Measurements from ENCODE around the gene SMAD6. TPM values are rescaled to one million over a fixed set of nuclear protein-coding genes. Genes with fewer than 3 reads are reported as not detected.

Gene SMAD6
- total RNA-seq, 6 experiments from 2014 or later: 10.5 to 17.2 (median 12.3) TPM

GRCh38 chr15:66809664-66810063 is 107.6 kb downstream of the SMAD6 start:
- no peak for ATAC-seq
- WGBS (ENCODE audit: insufficient coverage, low coverage, low lambda C conversion rate, missing lambda C conversion rate): 48% methylated on average over 4 of the region's 4 CpGs

GRCh38 chr15:66815318-66815717 is 113.3 kb downstream of the SMAD6 start:
- H3K9me3 ChIP-seq: no peaks in the 10 kb centered on the region
- H3K36me3 ChIP-seq: no peaks in the 10 kb centered on the region
- no peak overlapping the region for H3K27ac ChIP-seq
- no peak for DNase-seq
- no peak for TF ChIP-seq POLR2A (IDR thresholded peaks at IDR 0.05)
- WGBS (ENCODE audit: insufficient coverage, low coverage, low lambda C conversion rate, missing lambda C conversion rate): 63% methylated on average over 3 of the region's 3 CpGs
- H3K4me3 ChIP-seq: no peak overlapping the region
- no peaks in the 10 kb centered on the region for H3K27me3 ChIP-seq
- H3K4me1 ChIP-seq: no peaks in the 10 kb centered on the region
- intact Hi-C loops (cut with DNase I): no loop called here
- peak in 1 of 4 donors; percentile 79 for ATAC-seq

More at GRCh38 chr15:66809664-66810063, 107.6 kb downstream of the SMAD6 start:
- Histone ChIP-seq H3K4me1 (no peaks in the 10 kb centered on the region), H3K36me3 (no peaks in the 10 kb centered on the region), H3K9me3 (no peaks in the 10 kb centered on the region), H3K27me3 (no peaks in the 10 kb centered on the region), H3K27ac (no peak overlapping the region), H3K4me3 (no peak overlapping the region)
- no peak for TF ChIP-seq POLR2A (IDR thresholded peaks at IDR 0.05)
- intact Hi-C loops (cut with DNase I): no loop called here
- DNase-seq: no peak

- Histone ChIP-seq H3K36me3 (no peaks in the 10 kb centered on the region), H3K27me3 (no peaks in the 10 kb centered on the region), H3K27ac (no peak overlapping the region), H3K4me1 (no peaks in the 10 kb centered on the region), H3K9me3 (no peaks in the 10 kb centered on the region), H3K4me3 (no peak overlapping the region)
- 90% methylated on average over 3 of the region's 3 CpGs for WGBS (ENCODE audit: insufficient coverage, low coverage, low lambda C conversion rate, missing lambda C conversion rate)
- ATAC-seq: no peak
- DNase-seq: no peak
- intact Hi-C loops (cut with DNase I): no loop called here
- TF ChIP-seq CTCF (IDR thresholded peaks at IDR 0.05) (no peak), POLR2A (IDR thresholded peaks at IDR 0.05) (no peak)
These were observed 114.2 kb downstream of the SMAD6 start for GRCh38 chr15:66816201-66816600.

- no peak for ATAC-seq
- Histone ChIP-seq H3K9me3 (no peaks in the 10 kb centered on the region), H3K4me3 (no peak overlapping the region), H3K36me3 (no peaks in the 10 kb centered on the region), H3K27ac (no peak overlapping the region), H3K4me1 (peaks cover 0 to 2% (median 0%) of the 10 kb centered on the region in 4 donors), H3K27me3 (no peaks in the 10 kb centered on the region)
- DNase-seq: peak in 1 of 3 donors; percentile 5
- WGBS (ENCODE audit: insufficient coverage, low coverage, low lambda C conversion rate, missing lambda C conversion rate): 71% methylated on average over 2 of the region's 2 CpGs
- no peak for TF ChIP-seq CTCF (IDR thresholded peaks at IDR 0.05)
- TF ChIP-seq POLR2A (IDR thresholded peaks at IDR 0.05): no peak
- intact Hi-C loops (cut with DNase I): no loop called here
These were observed 117.0 kb downstream of the SMAD6 start for GRCh38 chr15:66819084-66819483.

- intact Hi-C loops (cut with DNase I): no loop called here
- no peak for ATAC-seq
- Histone ChIP-seq H3K27ac (no peak overlapping the region), H3K9me3 (no peaks in the 10 kb centered on the region), H3K36me3 (no peaks in the 10 kb centered on the region), H3K4me3 (no peak overlapping the region), H3K27me3 (no peaks in the 10 kb centered on the region), H3K4me1 (peaks cover 0 to 10% (median 0%) of the 10 kb centered on the region in 4 donors)
- no peak for DNase-seq
- no peak for TF ChIP-seq POLR2A (IDR thresholded peaks at IDR 0.05)
- no peak for TF ChIP-seq CTCF (IDR thresholded peaks at IDR 0.05)
- 83% methylated on average over 2 of the region's 5 CpGs for WGBS (ENCODE audit: insufficient coverage, low coverage, low lambda C conversion rate, missing lambda C conversion rate)
These were observed 118.6 kb downstream of the SMAD6 start for GRCh38 chr15:66820481-66821176.

Measured in right lobe of liver (tissue), 6 donors.